WI38 (cell line): Measurements from ENCODE around the gene RBL1.
"Not testable (repeated sequence)": the region's sequence is repeated elsewhere in the genome, so short reads cannot be mapped to it uniquely, and the experiment has no call there.

Experiments used
- H3K4me3 ChIP-seq: 2 replicates; pipeline ENCODE4 v1.5.1; 2011; ENCODE audit warnings: low read depth, mild to moderate bottlenecking, control low read depth, low read length
- TF ChIP-seq, protein P1 (sequence below): IDR thresholded peaks from 2 replicates; pipeline ENCODE4 v1.5.1; 2012; ENCODE audit warnings: low read depth, mild to moderate bottlenecking, control low read depth, low read length

The RBL1 gene

DNA sequence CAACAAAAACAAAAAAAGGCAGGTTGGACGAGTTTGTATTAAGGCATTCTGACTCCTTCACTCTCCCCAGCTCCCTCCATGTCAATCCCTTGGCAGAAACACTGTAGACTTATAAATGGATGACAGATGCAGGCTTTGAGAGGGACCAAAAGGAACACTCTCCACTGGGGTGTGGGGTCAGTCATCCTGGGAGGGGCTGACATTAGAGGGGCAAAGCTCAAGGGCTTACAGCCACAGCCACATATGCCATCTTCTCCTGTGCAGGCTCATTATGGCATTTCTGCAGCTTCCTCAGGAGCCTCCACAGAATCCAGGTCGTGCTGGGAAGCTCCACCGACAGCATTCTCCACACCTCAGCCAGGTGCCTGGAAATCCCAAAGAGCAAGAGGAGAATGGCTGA is 33.0 kb upstream of the RBL1 start:
- H3K4me3 ChIP-seq, result no peak overlapping the region
- TF ChIP-seq, protein P1, sequence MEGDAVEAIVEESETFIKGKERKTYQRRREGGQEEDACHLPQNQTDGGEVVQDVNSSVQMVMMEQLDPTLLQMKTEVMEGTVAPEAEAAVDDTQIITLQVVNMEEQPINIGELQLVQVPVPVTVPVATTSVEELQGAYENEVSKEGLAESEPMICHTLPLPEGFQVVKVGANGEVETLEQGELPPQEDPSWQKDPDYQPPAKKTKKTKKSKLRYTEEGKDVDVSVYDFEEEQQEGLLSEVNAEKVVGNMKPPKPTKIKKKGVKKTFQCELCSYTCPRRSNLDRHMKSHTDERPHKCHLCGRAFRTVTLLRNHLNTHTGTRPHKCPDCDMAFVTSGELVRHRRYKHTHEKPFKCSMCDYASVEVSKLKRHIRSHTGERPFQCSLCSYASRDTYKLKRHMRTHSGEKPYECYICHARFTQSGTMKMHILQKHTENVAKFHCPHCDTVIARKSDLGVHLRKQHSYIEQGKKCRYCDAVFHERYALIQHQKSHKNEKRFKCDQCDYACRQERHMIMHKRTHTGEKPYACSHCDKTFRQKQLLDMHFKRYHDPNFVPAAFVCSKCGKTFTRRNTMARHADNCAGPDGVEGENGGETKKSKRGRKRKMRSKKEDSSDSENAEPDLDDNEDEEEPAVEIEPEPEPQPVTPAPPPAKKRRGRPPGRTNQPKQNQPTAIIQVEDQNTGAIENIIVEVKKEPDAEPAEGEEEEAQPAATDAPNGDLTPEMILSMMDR, result no peak

DNA sequence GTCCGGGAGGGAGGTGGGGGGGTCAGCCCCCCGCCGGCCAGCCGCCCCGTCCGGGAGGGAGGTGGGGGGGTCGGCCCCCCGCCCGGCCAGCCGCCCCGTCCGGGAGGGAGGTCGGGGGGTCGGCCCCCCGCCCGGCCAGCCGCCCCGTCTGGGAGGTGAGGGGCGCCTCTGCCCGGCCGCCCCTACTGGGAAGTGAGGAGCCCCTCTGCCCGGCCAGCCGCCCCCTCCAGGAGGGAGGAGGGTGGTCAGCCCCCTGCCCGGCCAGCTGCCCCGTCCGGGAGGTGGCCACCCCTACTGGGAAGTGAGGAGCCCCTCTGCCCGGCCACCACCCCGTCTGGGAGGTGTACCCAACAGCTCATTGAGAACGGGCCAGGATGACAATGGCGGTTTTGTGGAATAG is 30.5 kb upstream of the RBL1 start:
- H3K4me3 ChIP-seq, result not testable (repeated sequence)

DNA sequence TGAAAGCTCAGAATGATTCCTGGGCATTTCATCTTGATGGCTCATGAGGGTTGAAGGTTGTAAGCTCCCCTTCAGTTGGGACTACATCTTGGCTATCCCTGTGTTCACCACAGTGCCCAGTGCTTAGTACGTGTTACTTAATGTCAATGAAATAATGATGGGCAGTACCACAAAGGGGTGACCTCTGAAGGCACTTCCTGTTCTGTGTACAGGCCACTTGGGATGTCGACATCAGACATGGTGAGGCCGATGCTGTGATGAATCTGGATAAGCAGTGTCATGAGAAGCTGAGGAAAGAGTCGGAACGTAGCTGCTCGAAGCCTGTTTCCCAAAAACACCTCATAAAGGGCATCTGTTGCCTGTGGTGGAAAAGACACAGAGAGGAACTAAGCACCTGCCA is 27.6 kb upstream of the RBL1 start:
- TF ChIP-seq, protein P1, result no peak

DNA sequence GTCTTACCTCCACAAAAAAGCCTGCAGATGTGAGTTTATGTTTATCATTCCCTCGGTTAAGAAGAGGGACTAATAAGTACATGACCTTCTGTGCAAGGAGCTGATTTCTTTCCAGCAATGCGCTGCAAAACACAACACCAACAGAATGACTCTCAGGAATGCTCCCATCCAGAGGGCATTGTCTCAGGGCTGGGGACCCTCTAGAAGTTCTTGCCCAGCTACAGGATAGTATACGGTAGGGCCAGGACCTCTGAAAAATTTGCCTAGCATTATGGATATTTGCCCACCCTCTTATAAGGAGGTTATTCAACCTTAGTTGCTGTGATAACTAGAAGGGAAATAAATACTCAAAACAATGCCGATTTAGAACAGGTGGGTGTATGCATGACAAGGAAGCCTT is 24.7 kb upstream of the RBL1 start:
- TF ChIP-seq, protein P1, result no peak
- H3K4me3 ChIP-seq, result no peak overlapping the region

More for the DNA sequence above, 27.6 kb upstream of the RBL1 start:
- H3K4me3 ChIP-seq, result no peak overlapping the region

DNA sequence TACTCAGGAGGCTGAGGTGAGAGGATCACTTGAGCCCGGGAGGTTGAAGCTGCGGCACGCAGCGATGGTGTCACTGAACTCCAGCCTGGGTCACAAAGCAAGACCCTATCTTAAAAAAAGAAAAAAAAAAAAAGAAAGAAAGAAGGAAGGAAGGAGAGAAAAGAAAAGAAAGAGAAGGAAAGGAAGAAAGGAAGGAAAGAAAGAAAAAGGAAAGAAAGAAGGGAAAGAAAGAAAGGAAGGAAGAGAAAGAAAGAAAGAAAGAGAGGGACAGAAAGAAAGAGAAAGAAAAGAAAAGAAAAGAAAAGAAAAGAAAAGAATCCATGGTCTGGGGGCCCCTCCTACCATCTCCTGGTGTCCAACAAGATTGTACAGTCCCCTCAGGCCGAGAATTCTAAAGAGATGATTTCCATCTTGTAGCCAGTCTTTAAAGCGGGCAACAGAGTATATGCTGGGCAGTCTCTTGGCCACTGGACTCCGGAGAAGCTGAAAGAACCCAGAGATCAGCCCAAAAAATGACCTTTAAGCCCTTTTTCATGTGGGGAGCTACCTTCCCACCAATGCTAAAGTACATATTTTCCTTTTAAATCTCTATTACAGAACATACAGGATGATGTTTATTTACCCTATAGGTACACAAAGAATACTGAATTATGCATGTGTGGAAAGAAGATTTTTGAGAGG is 23.7 kb upstream of the RBL1 start:
- TF ChIP-seq, protein P1, result no peak

DNA sequence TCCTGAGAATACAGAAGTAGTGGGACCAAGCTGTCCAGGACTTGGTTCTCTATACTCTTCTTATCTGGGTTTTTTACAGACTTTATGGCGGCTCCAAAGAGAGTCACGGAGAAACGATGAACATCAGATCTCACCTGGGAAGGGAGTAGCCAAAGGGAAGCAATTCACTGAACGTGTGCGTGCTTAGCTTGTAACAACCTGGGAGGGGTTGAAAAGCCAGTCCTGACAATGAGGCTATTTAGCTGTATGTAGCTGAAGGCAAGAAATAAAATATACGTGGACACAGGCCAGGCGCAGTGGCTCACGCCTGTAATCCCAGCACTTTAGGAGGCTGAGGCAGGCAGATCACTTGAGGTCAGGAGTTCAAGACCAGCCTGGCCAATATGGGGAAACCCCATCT is 18.2 kb upstream of the RBL1 start:
- TF ChIP-seq, protein P1, result no peak
- H3K4me3 ChIP-seq, result no peak overlapping the region

More for the DNA sequence above, 23.7 kb upstream of the RBL1 start:
- H3K4me3 ChIP-seq, result no peak overlapping the region

DNA sequence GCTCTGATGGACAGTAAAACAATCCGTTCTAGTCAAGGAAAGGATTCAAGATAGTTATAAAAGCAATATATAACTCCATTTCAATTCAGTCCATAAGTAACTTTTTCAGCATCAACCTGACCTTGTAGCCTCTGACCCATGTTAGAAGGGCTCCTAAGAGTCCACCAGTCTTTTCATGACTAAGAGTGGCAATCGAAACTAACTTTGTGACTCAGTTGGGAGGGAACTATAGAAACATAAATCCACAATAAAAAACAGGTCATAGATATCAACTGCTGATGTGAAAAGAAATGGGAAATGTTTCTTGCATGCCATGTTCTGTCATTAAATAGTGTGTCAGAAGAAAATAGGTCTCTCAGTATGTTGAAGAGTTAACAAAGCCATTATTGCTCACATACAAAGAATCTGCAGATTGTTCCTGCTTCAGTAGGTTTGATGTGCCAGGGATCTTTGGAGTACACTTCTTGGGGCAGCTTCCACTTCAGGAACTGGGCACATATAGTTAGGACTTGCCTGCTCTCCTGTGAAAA is 16.2 kb upstream of the RBL1 start:
- TF ChIP-seq, protein P1, result no peak
- no peak overlapping the region for H3K4me3 ChIP-seq

DNA sequence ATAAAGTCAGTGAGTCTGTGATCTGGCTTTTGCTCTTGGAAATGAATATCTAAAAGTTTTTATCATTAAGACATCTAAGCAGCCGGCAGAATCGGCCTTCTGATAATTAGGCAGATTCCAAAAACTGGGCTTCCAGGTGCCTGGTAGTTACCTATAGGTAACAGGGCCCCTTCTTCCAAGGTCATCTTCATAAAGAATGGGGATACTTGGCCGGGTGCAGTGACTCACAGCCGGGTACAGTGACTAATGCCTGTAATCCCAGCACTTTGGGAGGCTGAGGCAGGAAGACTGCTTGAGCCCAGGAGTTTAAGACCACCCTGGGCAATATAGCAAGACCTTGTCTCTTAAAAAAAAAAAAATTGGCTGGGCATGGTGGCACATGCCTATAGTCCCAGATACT is 12.9 kb upstream of the RBL1 start:
- TF ChIP-seq, protein P1, result no peak
- no peak overlapping the region for H3K4me3 ChIP-seq
